Upper lobe of right lung (tissue), 1 donor: ENCODE measurements around the gene FKBP2. TPM values are rescaled to one million over a fixed set of nuclear protein-coding genes. Genes with fewer than 3 reads are reported as not detected.

Experiments used
- ATAC-seq: fragments of 200-7000 bp; cut with Tn5 transposase; one replicate; pipeline ENCODE4 v1.9.1; 2020; ENCODE audit warnings: mild to moderate bottlenecking, moderate library complexity
- DNase-seq: peaks from one replicate; pipeline ENCODE4 v3.0.0-alpha.2; 2020
- H3K27ac ChIP-seq: fragments of 200-600 bp; one replicate; pipeline ENCODE4 v1.8.0; 2022
- H3K27me3 ChIP-seq: fragments of 200-600 bp; one replicate; pipeline ENCODE4 v1.8.0; 2022; ENCODE audit warnings: mild to moderate bottlenecking
- H3K36me3 ChIP-seq: fragments of 200-600 bp; one replicate; pipeline ENCODE4 v1.8.0; 2022
- H3K4me1 ChIP-seq: fragments of 200-600 bp; one replicate; pipeline ENCODE4 v1.8.0; 2022
- H3K4me3 ChIP-seq: fragments of 200-600 bp; one replicate; pipeline ENCODE4 v1.8.0; 2022; ENCODE audit warnings: mild to moderate bottlenecking
- H3K9me3 ChIP-seq: fragments of 200-600 bp; one replicate; pipeline ENCODE4 v1.8.0; 2022
- CTCF ChIP-seq: fragments of 200-600 bp; IDR thresholded peaks from one replicate; pipeline ENCODE4 v1.8.0; 2022; ENCODE audit warnings: antibody characterized with exemption
- intact Hi-C: fragments of 100-400 bp; cut with DNase I; formaldehyde crosslinking; loops from one replicate; pipeline ENCODE4 v1.11.0; 2022
- total RNA-seq: library from RNA; stranded (reverse); fragmentation: NEBNext Ultra II Directional; extraction: Animal tissue kit (Norgen Biotek cat#: 25700); gene quantifications from one replicate; pipeline ENCODE4 v1.2.1, GENCODE V29; 2021
- donor health status: DM: no; HTN: yes; CAD: no; lungs with severe emphysema.

FKBP2 gene
- total RNA-seq, 1 donor from 2014 or later = 53.9 TPM

DNA sequence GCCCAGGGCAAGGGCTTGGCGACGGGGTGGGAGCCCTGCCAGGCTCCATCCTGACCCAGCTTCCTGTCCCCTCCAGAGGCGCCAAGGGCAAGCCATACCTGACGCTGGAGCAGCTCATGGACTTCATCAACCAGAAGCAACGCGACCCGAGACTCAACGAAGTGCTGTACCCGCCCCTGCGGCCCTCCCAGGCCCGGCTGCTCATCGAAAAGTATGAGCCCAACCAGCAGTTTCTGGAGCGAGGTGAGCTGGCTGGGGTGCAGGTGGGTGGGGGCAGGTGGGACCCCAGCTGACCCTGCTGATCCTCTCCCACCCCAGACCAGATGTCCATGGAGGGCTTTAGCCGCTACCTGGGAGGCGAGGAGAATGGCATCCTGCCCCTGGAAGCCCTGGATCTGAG lies 15.4 kb downstream of the FKBP2 start:
- ATAC-seq (no peak), DNase-seq (no peak)
- no peak overlapping the region for H3K27ac ChIP-seq
- TF ChIP-seq CTCF = no peak
- no peaks in the 10 kb centered on the region for H3K9me3 ChIP-seq
- intact Hi-C loops = no loop called here
- no peaks in the 10 kb centered on the region for H3K27me3 ChIP-seq
- no peak overlapping the region for H3K4me3 ChIP-seq
- peaks cover 14% of the 10 kb centered on the region for H3K4me1 ChIP-seq
- peaks cover 52% of the 10 kb centered on the region for H3K36me3 ChIP-seq

DNA sequence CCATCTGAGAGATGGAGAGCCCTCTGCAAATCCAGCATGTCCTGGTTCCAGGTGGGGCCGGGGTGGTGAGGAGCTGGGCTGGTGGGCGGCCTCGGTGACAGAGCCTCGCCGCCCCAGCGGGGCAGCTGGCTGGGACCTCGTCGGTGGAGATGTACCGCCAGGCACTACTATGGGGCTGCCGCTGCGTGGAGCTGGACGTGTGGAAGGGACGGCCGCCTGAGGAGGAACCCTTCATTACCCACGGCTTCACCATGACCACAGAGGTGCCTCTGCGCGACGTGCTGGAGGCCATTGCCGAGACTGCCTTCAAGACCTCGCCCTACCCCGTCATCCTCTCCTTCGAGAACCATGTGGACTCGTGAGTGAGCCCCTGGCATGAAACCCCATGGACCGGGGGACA lies 17.5 kb downstream of the FKBP2 start:
- Histone ChIP-seq H3K4me3 (no peak overlapping the region), H3K4me1 (peaks cover 6% of the 10 kb centered on the region), H3K27ac (no peak overlapping the region), H3K9me3 (no peaks in the 10 kb centered on the region), H3K36me3 (peaks cover 71% of the 10 kb centered on the region), H3K27me3 (no peaks in the 10 kb centered on the region)
- DNase-seq = no peak
- TF ChIP-seq CTCF = no peak
- no peak for ATAC-seq
- intact Hi-C loops = no loop called here

DNA sequence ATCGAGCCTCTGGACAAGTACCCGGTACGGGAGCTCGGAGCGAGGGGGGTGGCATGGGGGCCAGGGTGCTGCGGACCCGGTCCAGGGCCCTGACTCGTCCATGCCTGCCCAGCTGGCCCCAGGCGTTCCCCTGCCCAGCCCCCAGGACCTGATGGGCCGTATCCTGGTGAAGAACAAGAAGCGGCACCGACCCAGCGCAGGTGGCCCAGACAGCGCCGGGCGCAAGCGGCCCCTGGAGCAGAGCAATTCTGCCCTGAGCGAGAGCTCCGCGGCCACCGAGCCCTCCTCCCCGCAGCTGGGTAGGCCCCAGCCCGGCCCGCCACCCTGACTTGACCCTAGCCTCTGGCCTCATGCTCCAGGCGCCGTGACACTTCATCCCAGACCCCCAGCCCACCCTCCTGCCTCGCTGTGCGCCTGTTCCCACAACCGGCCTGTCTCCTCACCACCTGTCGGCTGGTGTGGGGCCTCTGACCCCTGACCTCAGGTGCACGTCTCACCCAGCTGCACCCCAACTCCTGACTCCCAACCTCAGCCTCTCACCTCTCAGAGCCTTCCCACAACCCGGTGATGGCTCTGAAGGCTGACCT lies 18.1 kb downstream of the FKBP2 start:
- ATAC-seq (no peak), DNase-seq (no peak)
- intact Hi-C loops = no loop called here

DNA sequence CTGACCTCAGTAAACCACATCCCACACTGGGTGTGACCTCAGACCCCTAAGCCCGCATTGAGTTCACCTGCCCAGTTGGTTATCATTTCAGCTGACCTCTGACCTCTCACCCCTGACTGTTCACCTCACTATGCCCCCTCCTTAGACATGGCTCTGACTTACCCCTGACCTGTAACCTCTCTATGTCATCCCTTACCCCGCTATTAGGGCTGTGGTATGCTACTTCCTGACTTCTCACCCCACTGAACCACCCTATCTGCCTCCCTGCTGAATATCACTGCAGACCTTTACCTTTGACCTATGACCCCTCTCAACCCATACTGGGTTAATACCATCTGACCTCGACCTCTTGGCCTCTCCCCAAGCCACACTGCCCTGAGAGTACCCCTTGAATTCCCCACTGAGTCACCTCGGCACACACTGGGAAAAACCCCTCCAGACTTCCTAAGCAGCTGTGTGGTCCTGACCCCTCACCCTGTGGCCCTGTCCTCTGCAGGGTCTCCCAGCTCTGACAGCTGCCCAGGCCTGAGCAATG lies 18.7 kb downstream of the FKBP2 start:
- peaks cover 75% of the 10 kb centered on the region for H3K36me3 ChIP-seq
- intact Hi-C loops = no loop called here
- DNase-seq = no peak
- H3K27ac ChIP-seq = no peak overlapping the region
- H3K9me3 ChIP-seq = no peaks in the 10 kb centered on the region
- no peaks in the 10 kb centered on the region for H3K27me3 ChIP-seq
- ATAC-seq = no peak
- no peak overlapping the region for H3K4me3 ChIP-seq
- TF ChIP-seq CTCF = no peak
- H3K4me1 ChIP-seq = no peaks in the 10 kb centered on the region

More for the DNA sequence above, 18.1 kb downstream of the FKBP2 start:
- no peak overlapping the region for H3K27ac ChIP-seq
- H3K9me3 ChIP-seq = no peaks in the 10 kb centered on the region
- no peak for TF ChIP-seq CTCF
- H3K4me3 ChIP-seq = no peak overlapping the region
- H3K36me3 ChIP-seq = peaks cover 78% of the 10 kb centered on the region
- H3K4me1 ChIP-seq = no peaks in the 10 kb centered on the region
- H3K27me3 ChIP-seq = no peaks in the 10 kb centered on the region

GRCh38 chr11:64260147-64260708 lies 19.3 kb downstream of the FKBP2 start:
- Histone ChIP-seq H3K9me3 (no peaks in the 10 kb centered on the region), H3K36me3 (peaks cover 74% of the 10 kb centered on the region), H3K27ac (no peak overlapping the region), H3K4me1 (no peaks in the 10 kb centered on the region), H3K4me3 (no peak overlapping the region), H3K27me3 (no peaks in the 10 kb centered on the region)
- DNase-seq (no peak), ATAC-seq (no peak)
- TF ChIP-seq CTCF = no peak
- intact Hi-C loops = no loop called here
